ENCODE data around the gene PXMP2.

Gene PXMP2

GRCh38 chr12:132718644-132719043 is 31.3 kb downstream of the PXMP2 start:
- Histone ChIP-seq H3K9me3 (ENCODE audit: insufficient read depth, low read length) (no peaks in the 10 kb centered on the region), H3K27me3 (ENCODE audit: low read length) (no peaks in the 10 kb centered on the region), H3F3A (ENCODE audit: insufficient read depth) (peaks cover 12% of the 10 kb centered on the region), H3K4me3 (ENCODE audit: insufficient read depth, low read length, poor library complexity, severe bottlenecking) (no peak overlapping the region), H3K36me3 (ENCODE audit: low read length) (0 out of 2 replicates have a peak, but pooled peaks cover 8% of the 10 kb centered on the region), H3K4me2 (ENCODE audit: low read depth, low read length, poor library complexity, severe bottlenecking) (no peak overlapping the region), H2AFZ (ENCODE audit: low read depth, low read length, severe bottlenecking) (no peak overlapping the region), H3K79me2 (ENCODE audit: insufficient read depth, low read length) (peaks cover 18% of the 10 kb centered on the region), H4K20me1 (ENCODE audit: low read depth, low read length) (no peaks in the 10 kb centered on the region), H3K9ac (ENCODE audit: low read length) (no peak overlapping the region), H3K27ac (ENCODE audit: low read depth, low read length) (no peak overlapping the region), H3K9me2 (replicated peaks; ENCODE audit: insufficient read depth, low read length) (no peaks in the 10 kb centered on the region)
- no peak for TF ChIP-seq EZH2phosphoT487 (conservative IDR thresholded peaks at IDR 0.05; ENCODE audit: low read length)
- TF ChIP-seq, protein P1, sequence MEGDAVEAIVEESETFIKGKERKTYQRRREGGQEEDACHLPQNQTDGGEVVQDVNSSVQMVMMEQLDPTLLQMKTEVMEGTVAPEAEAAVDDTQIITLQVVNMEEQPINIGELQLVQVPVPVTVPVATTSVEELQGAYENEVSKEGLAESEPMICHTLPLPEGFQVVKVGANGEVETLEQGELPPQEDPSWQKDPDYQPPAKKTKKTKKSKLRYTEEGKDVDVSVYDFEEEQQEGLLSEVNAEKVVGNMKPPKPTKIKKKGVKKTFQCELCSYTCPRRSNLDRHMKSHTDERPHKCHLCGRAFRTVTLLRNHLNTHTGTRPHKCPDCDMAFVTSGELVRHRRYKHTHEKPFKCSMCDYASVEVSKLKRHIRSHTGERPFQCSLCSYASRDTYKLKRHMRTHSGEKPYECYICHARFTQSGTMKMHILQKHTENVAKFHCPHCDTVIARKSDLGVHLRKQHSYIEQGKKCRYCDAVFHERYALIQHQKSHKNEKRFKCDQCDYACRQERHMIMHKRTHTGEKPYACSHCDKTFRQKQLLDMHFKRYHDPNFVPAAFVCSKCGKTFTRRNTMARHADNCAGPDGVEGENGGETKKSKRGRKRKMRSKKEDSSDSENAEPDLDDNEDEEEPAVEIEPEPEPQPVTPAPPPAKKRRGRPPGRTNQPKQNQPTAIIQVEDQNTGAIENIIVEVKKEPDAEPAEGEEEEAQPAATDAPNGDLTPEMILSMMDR (IDR thresholded peaks at IDR 0.05; ENCODE audit: insufficient read depth, low read length, poor library complexity, severe bottlenecking): no peak

GRCh38 chr12:132719141-132719953 is 32.0 kb downstream of the PXMP2 start:
- Histone ChIP-seq H3K4me3 (ENCODE audit: insufficient read depth, low read length, poor library complexity, severe bottlenecking) (no peak overlapping the region), H3K9me3 (ENCODE audit: insufficient read depth, low read length) (no peaks in the 10 kb centered on the region), H3K4me2 (ENCODE audit: low read depth, low read length, poor library complexity, severe bottlenecking) (no peak overlapping the region), H3F3A (ENCODE audit: insufficient read depth) (peaks cover 18% of the 10 kb centered on the region), H3K79me2 (ENCODE audit: insufficient read depth, low read length) (peaks cover 11% of the 10 kb centered on the region), H3K9me2 (replicated peaks; ENCODE audit: insufficient read depth, low read length) (no peaks in the 10 kb centered on the region), H4K20me1 (ENCODE audit: low read depth, low read length) (no peaks in the 10 kb centered on the region), H3K27me3 (ENCODE audit: low read length) (no peaks in the 10 kb centered on the region), H3K36me3 (ENCODE audit: low read length) (0 out of 2 replicates have a peak, but pooled peaks cover 8% of the 10 kb centered on the region), H3K27ac (ENCODE audit: low read depth, low read length) (no peak overlapping the region), H3K9ac (ENCODE audit: low read length) (no peak overlapping the region), H2AFZ (ENCODE audit: low read depth, low read length, severe bottlenecking) (no peak overlapping the region)
- no peak for TF ChIP-seq EZH2phosphoT487 (conservative IDR thresholded peaks at IDR 0.05; ENCODE audit: low read length)
- TF ChIP-seq, protein P1 (IDR thresholded peaks at IDR 0.05; ENCODE audit: insufficient read depth, low read length, poor library complexity, severe bottlenecking): no peak

DNA sequence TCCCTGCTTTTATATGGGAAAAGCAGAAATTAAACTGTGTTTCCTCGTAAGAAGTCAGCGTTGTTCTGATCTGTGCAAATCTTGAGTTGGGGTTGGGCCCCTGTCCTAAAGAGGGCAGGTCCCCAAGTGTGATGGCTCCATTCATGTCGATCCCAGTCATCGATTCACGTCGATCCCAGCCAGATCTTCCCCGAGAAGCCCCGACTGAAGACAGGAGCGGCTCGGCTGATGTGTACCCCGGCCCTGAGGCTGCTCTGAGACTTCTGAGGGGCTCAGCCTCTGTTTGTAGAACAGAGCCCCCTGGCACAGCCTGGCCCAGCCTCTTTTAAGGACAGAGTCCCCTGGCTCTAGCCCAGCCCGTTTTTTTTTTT is 32.6 kb downstream of the PXMP2 start:
- no peak overlapping the region for H2AFZ ChIP-seq (ENCODE audit: low read depth, low read length, severe bottlenecking)
- H3K9ac ChIP-seq (ENCODE audit: low read length): no peak overlapping the region
- peaks cover 5% of the 10 kb centered on the region for H3K79me2 ChIP-seq (ENCODE audit: insufficient read depth, low read length)
- H3K4me3 ChIP-seq (ENCODE audit: insufficient read depth, low read length, poor library complexity, severe bottlenecking): no peak overlapping the region
- no peak overlapping the region for H3K4me2 ChIP-seq (ENCODE audit: low read depth, low read length, poor library complexity, severe bottlenecking)
- H3K36me3 ChIP-seq (ENCODE audit: low read length): 0 out of 2 replicates have a peak, but pooled peaks cover 8% of the 10 kb centered on the region
- no peaks in the 10 kb centered on the region for H4K20me1 ChIP-seq (ENCODE audit: low read depth, low read length)
- no peak for TF ChIP-seq EZH2phosphoT487 (conservative IDR thresholded peaks at IDR 0.05; ENCODE audit: low read length)
- TF ChIP-seq, protein P1 (IDR thresholded peaks at IDR 0.05; ENCODE audit: insufficient read depth, low read length, poor library complexity, severe bottlenecking): no peak
- H3K9me2 ChIP-seq (replicated peaks; ENCODE audit: insufficient read depth, low read length): no peaks in the 10 kb centered on the region
- no peaks in the 10 kb centered on the region for H3K9me3 ChIP-seq (ENCODE audit: insufficient read depth, low read length)
- no peaks in the 10 kb centered on the region for H3K27me3 ChIP-seq (ENCODE audit: low read length)
- H3F3A ChIP-seq (ENCODE audit: insufficient read depth): peaks cover 18% of the 10 kb centered on the region
- no peak overlapping the region for H3K27ac ChIP-seq (ENCODE audit: low read depth, low read length)

All from SU-DHL-6 (cell line).